22Rv1 (cell line): ENCODE measurements around the gene DGKD.

Experiments used
- CTCF ChIP-seq: fragments of 450-650 bp; IDR thresholded peaks from 2 replicates; pipeline ENCODE4 v1.5.1; 2017; ENCODE audit warnings: mild to moderate bottlenecking
- ZFX ChIP-seq: fragments of 450-650 bp; IDR thresholded peaks from 2 replicates; pipeline ENCODE4 v1.6.1; 2017; ENCODE audit warnings: antibody characterized with exemption, borderline replicate concordance

- no peak for TF ChIP-seq CTCF
- no peak for TF ChIP-seq ZFX
Observed at GRCh38 chr2:233433794-233434193, 79.5 kb downstream of the DGKD start.
